Measurements from ENCODE around the gene ITGAL.

DNA sequence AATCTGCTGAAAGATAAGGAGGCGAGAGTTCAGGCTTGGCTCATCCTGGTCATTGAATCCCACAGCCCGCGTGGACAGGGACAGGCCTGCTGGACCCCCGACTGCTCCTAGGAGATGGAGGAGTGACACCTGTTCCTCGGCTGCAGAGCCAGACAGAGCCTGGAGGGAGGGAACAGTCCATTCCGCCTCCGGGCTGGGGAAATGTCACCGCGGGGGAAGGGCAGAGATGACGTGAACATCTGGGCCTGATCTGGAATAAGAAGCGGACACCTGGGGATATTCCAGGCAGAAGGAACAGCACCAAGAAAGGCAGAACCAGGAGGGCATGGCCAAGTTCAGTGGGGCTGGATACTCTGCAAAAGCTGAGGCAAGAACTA, 60.6 kb downstream of the ITGAL start:
- TF ChIP-seq POLR2A (IDR thresholded peaks at IDR 0.05; ENCODE audit: low read depth, low read length), result no peak
- no peak for TF ChIP-seq POLR2AphosphoS5 (IDR thresholded peaks at IDR 0.05; ENCODE audit: low read depth, low read length)
- TF ChIP-seq TAF1 (IDR thresholded peaks at IDR 0.05; ENCODE audit: borderline replicate concordance, low read depth, low read length), result no peak
